ENCODE measurements around the gene SLC44A1.

The SLC44A1 gene

DNA sequence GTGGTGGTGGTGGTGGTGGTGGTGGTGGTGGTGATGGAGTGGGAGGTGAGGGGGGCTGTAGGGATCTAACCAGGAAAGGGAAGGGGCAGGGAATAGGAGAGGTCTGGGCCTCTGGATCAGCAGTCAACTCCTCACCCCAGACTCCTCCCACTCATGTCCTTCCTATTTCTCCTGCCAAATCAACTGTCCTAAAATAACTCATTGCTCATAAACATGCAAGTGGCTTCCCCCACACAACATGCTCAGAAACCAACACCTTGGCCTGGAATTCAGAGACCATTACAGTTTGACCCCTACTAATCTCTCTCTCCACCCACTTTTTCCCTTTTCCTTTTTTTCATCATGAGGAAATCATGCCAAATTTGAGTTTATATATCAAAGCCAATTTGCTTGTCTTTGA lies 195.0 kb downstream of the SLC44A1 start:
- no peak for DNase-seq

DNA sequence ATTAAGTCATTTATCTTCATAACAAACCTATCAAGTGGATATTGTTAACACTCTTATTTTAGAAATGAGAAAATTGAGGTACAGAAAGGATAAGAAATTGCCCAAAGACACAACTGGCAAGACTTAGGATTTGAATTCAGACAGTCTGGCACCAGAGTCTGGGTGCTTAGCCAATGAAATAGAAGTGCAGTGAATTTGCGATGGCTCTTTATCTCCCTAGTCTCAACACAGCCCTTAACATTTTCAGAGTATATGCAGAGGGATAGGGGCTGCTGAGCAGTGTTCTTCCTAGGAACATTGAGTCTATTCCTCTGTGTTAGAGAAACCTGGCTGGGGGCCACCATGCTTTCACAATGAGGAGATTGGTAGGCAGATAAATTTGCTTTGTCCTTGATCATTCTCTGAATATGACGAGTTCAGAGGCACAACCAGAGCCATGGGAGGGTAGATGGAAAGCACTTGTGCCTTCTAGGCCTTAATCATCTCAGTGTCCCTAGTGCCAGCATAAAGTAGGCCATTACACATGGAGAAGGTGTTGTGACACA lies 197.2 kb downstream of the SLC44A1 start:
- DNase-seq = no peak

DNA sequence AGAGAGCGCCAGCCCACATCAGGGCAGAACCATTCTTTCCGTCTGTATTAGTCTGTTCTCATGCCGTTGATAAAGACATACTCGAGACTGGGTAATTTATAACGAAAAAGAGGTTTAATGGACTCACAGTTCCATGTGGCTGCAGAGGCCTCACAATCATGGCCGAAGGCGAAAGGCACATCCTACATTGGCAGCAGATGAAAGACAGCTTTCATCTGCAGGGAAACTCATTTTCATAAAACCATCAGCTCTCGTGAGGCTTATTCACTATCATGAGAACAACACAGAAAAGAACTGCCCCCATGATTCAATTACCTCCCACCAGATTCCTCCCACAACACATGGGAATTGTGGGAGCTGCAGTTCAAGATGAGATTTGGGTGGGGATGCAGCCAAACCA lies 198.7 kb downstream of the SLC44A1 start:
- no peak for DNase-seq

DNA sequence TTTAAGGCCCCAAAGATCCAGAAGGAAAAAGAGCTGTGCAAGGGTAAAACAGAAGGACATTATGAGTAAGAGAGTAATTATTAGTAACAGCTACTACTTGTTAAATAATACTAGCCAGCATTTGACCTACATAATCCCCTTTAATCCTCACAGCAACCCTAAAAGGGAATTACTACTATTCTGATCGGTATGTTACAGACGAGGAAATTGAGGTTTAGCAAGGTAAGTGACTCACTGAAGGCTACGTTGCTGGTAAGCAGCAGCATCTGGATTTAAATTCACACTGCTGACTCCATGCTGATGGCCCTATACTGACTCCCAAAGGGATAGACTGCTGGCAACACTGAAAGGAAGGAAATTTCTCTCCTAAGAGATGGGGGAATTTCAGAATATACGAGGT lies 199.7 kb downstream of the SLC44A1 start:
- DNase-seq = peak; percentile 39 to 79

DNA sequence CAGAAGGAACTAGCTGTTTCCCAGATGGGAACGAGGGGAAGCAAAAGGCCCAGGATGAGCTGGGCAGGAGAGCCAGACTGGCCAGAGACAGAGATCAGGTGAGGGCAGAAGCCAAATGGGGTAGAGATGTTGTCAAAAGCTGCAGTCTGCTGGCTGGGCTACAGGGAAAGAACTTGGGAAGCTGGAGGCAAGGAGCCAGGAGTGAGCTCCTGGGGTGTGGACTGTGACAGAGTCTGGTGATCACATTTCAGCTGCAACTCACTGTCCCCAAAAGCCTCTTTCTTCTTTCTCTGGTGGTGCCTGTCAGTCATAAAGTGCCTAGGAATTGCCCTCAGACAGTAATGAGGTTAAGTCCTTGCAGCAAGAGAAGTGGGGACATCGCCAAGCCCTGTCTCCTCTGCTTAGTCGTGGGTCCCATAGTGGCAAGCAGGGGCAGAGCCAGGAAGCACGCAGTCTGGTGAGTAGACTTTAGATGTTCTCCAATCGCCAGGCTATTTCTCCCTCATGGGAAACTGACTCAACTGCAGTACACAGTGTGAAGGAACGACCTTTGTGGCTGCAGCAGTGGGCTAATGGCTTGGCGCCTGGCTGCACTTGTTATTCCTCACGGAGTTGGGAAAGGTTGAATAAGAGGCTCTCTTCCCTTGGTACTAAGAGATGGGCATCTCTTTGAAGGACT lies 200.9 kb downstream of the SLC44A1 start:
- DNase-seq = no peak

DNA sequence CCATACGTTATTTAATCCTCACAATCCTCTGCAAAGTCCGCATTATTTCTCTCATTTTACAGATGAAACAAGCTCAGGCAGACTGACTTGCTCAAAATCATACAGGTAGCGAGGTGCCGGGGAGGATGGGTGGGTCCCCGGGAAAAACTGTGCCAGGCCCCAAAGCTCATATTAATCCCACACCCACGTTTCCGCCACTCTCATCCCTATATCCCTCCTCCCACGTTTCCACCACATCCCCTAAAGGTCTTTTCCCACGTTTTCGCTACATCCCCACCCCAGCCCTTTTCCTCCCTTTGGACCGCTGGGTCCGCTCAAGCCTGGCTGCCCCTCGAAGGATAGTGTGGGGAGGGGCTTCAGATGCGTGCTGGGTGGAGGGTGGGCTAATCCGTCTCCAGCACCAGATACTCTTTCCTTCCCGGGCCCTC lies 202.9 kb downstream of the SLC44A1 start:
- peak; percentile 73 to 80 for DNase-seq

DNA sequence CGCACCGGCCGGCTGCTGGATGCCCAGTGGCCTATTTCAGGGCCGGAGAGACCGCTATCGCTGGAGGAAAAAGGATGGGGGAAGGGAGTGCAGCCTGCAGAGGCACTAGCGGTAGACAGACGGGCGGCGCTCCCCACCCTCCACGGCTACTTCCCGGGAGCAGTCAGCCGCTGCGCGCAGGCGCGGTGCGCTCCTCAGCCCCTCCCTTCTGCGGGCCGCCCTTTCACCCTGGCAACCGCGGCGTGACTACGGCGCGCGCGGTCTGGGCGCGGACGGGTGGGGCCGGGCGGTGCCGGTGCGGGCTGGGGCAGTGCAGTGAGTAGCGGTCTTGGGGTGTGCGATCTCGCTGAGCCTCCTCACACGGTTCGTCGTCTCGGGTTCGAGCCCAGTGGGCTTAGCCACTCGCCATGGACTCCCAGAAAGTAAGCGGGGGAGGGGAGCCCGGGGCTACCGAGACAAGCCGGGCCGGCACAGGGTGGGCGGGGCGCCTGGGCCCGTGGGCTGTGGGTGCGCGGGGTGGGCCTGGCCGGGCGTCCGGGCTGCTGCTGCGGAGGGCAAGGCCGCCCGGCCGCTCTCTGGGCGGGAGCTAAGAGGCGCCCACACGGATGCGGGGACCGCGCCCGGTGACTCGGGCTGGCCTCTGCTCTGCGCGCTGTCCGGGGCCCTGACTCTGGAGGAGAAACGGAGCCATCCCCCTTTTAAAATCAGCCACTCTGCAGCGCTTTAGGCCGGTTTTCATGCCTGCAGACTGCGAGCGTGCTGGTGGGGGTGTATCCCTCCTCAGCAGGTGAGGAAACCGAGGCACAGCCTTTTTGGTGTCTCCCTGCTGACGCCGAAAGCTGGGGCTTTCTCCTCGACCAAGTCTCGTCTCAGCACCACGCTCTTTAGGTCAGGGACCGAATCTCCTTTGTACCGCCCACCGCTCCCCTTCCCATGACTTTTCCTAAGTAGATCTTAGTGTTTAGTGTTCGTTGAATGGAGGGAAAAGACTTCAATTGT lies 203.7 kb downstream of the SLC44A1 start, which contains the start of gene FSD1L:
FSD1L (plus strand) TSS at position 221 of the 999 bp plus-strand sequence; CDS start at position 408, 187 bp downstream.
- DNase-seq = peak; percentile 92 to 94

DNA sequence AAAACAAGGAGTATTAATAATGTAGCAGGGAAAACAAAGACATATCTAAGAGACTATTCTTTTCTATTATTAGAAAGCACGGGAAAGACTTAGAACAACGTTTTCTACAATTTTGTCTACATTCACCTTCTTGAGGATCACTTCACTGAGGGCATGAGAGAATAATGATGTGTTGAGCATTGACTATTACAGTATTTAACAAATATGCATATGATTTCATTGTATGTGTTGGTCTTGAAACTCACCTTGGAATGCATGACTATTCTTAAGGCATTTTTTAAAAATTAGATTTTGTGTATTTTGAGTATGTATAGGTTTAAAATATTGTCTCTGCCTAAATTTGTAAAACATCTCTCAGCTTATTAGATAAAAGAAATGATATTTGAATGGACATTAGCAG lies 204.6 kb downstream of the SLC44A1 start:
- DNase-seq = no peak

DNA sequence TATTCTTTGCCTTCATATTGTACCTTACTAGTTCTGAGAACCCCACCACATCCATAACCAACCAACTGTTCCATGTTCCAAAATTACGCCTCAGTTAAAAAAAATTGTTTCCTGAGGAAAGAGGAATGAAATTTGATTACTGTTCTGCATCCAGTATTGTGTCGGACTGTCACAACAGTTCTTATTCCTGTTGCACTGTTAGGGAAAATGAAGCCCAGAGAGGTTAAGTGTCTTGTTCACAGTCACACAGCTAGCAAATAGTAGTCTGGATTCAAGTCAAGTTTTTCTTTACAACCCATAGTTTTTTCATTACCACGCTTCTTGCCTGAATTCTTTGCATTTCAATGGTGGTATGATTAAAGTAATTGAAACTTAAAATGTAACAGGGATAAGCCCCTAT lies 207.7 kb downstream of the SLC44A1 start:
- no peak for DNase-seq

DNA sequence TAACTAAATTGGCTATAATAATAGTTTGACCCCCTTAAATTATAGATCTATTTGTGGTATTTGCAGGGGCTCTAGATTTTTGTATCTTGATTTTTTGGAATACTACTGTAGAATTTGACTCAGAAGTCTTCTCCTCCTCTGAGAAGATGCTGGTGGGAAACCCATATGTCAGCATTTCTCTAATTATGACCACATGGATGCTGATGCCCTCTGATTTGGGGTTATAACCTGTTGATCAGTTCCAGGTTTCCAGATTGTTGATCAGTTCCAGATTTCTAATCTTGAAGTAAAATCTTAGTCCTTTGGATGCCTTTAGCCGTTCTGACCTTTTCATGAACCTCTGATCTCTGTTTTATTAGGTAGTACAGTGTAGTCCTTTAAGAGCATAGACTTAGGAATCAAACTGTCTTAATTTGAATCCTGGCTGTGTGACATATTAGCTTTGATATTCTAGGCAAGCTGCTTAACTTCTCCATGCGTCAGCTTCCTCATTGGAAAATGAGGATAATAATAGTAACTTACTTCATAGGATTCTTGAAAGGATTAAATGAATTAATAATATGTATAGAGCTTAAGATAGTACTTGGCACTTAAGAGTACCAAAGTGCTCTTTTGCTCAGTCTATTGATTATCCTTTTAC lies 211.5 kb downstream of the SLC44A1 start:
- no peak for DNase-seq

DNA sequence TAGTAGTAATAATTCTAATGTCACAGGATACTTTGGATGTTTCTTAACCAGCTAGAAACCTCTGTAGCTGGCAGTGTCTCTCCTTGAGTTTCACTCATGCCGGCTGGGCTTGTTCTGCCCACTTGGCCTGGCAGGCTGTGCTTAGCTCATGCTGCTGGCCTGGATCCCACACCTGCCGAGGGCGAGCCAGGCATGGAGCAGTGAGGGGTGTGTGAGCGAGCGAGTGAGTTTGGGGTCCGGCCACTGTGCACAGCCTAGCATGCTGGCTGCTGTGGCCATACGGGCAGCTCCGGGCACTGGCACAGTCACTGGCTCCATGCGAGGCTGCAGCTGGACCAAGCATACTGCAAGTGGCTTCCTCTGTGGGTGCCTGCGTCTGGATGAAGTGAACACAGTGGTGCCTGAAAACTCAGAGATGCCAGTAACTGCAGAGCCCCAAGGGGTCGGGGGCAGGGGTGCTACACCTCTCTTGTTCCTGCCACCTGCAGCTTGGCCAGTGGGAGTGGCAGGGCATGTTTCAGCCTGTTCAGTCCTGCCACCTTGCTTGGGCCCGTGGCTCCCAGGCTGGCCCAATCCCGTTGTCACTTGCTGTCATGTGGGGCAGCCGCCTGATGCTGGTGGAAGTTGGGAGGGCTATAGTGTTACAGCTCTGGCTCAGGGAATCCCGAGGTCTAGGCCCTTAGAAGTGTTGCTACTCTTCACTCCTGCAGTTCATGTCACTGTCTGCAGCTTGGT lies 213.3 kb downstream of the SLC44A1 start:
- DNase-seq = no peak

DNA sequence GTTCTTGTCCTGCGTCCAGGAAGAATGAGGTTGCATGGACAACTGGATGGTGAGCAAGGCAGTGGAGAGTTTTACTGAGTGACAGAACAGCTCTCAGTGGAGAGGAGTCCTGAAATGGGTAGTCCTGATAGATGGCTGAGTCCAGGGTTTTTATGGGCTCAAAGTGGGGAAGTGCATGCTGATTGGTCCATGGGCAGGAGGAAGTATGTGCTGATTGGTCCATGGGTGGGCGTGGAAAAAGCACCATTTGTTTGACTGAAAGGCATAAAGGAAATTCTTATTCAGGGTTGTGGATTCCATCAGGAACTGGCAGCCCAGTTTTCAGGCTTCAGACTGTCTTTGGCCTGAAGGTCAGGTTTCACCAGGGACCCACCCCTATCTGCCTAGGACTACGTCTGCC lies 214.0 kb downstream of the SLC44A1 start:
- no peak for DNase-seq

DNA sequence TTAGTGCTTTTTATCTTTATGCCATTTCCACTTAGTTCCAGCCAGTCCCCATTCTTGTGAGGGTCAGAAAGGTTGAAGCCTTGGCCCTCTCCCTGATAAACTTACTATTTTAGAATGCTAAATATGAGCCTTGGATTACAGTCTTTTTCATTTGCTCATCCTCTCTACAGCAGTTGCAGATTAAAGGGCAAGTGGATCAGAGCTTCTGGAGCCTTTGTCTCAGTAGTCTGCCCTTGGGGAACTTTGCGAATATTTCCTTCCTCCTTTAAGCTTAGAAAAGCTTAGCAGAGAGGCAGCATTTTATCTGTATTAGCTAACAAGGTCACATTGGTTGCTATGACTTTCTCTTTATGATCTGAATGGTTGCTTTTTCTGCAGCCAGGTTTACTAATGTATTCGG lies 214.9 kb downstream of the SLC44A1 start:
- DNase-seq = no peak

DNA sequence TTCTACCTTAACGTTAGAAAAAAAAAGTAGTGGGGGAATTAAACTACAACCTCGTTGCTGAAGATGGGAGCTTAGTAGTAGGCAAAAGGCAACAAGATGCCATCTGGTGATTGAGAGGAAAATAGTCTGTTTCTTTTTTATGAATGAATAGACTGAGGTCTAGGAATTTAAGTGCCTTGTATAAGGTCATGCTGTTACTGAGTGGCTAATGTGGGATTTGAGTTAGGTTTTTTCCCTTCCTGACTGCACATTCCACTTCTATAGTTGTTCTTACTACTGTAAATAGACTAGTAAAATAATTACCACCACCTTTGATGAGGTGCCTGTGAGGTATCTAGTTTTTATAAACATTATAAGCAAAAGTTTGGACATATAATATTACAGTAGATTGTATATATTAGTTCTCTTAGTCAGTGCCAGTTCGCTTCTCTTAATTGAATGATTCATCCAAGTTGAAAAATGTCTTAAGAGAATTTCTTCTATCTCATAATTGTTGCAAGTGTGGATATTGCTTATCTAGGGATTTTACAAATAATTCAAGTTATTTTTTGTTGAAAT lies 222.5 kb downstream of the SLC44A1 start:
- peak in 1 of 2 experiments; percentile 48 for DNase-seq

DNA sequence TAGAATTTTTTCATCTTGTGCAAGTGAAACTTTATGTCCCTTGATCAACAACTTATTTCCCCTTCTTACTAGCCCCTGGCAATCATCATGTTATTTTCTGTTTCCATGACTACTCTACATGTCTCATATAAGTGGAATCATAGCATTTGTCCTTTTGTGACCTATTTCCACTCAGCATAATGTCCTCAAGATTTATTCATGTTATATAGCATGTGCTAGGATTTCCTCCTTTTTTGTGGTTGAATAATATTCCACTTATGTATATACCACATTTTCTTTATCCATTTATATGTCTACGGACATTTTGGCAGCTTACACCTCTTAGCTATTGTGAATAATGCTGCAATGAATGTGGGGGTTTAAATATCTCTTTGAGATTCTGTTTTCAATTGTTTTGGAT lies 224.4 kb downstream of the SLC44A1 start:
- no peak for DNase-seq

DNA sequence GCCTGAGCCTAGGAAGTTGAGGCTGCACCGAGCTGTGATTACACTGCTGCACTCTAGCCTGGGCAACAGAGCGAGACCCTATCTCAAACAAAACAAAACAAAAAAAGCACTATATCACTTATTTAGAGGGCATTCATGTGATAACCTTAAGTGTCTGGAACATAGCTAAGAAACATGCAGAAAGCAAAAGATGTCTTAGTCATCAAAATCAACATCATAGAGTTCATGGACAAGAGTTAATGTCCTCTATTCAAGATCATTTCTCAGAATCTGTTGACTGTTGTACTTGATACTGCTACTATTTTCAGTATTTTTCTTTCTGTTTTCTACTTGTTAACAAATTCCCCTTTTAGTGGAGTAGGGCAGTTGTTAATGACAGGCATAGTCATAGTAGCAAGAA lies 228.8 kb downstream of the SLC44A1 start:
- no peak for DNase-seq

DNA sequence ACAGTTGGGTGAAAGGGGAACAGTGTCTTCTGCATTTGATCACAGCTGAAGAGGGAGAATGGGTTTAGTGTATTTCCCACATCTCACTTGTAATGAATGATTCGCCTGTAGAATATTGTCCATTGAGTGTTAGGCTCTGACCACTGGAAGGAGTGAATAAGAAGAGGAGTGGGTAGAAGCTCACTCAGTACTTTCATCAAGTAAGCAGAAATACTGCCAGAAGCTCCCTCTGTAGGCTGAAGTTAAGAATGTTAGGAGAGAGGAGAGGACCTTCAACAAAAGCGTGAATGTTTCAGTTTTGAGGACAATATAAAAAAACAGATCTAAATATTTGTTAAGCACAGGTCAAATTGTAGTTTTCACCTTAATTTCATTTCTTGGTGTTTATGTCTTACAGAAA lies 230.9 kb downstream of the SLC44A1 start:
- peak in 1 of 2 experiments; percentile 33 for DNase-seq

DNA sequence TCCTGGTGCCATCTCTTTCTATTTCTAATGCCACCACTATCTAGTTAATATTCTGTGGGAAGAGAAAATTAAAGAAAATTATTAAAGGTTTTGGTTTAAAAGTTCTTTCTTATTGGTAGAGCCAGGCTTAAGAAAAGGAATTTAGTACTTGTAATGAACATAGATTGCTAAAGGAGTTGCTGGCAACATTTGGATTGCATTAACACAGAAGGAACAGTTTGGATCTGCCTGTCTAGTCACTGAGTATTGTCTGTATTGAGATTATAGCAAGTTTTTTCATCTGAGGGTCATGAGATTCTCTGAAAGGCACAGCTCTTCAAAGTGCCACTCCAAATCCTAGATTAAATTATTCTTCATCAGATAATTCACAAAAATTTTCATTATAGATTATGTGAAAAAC lies 235.4 kb downstream of the SLC44A1 start:
- no peak for DNase-seq

DNA sequence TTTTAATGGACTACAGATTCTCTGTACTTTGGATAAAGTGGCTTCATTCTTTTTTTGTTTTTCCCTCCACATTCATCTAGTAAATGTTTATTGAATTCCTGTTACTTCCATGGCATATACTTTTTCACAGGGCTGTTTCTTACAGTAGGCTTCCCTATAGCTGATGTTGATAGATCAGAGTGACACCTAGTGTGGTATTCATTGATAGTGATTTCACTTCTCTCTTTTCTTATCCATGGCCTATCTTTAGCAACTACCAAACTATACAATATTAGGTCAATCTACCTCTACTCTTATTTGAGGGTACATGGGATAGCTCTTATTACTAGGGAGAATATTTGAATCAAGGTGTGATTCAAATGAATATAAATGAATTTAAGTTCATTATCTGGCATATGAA lies 239.2 kb downstream of the SLC44A1 start:
- no peak for DNase-seq

DNA sequence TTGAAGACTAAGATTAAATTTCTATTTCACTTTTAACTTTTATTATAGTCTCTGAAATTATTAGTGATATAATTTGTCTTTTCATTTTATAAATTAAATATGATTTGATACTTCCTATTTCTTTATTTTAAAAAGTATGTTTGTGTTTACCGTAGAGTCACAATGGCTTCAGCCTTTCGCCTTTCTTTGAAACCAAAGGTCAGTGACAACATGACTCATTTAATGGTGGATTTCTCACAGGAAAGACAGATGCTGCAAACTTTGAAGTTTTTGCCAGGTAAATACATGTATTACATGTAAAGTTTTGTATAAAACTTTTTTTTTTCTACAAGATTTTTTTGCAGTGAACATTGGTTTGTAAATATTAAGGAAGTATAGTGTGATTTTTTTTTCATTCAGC lies 239.8 kb downstream of the SLC44A1 start:
- DNase-seq = no peak

DNA sequence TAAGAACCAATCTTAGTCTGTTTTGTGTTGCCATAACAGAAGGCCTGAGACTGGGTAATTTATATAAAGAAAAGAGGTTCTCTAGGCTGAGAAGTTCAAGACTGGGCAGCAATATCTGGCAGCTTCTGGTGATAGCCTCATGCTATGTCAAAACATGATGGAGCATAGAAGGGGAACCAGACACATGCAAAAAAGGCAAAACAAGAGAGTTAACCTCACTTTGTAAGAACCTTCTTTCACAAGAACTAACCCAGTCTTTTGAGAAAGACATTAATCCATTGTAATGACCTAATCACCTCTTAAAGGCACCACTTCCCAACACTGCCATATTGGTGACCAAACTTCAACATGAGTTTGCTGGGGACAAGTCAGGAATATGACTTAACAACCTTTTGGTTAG lies 240.7 kb downstream of the SLC44A1 start:
- no peak for DNase-seq

Measured in NCI-H524 (cell line).